GM19035 (cell line): ENCODE data around the gene CREBBP.

Experiments used
- ATAC-seq: cut with Tn5 transposase; IDR thresholded peaks from one replicate; pipeline ENCODE4 v1.9.1; 2021; ENCODE audit not compliant: unreplicated experiment

The CREBBP gene

GRCh38 chr16:3879887-3880564 is 487 bp downstream of the CREBBP start:
- peak; percentile 49 for ATAC-seq

GRCh38 chr16:3879258-3879886 is 1.1 kb downstream of the CREBBP start:
- peak; percentile 13 for ATAC-seq

GRCh38 chr16:3878610-3879009 is 1.9 kb downstream of the CREBBP start:
- no peak for ATAC-seq

- ATAC-seq: no peak
Measured at GRCh38 chr16:3876695-3877094, 3.8 kb downstream of the CREBBP start.

GRCh38 chr16:3876160-3876559 is 4.4 kb downstream of the CREBBP start:
- no peak for ATAC-seq

- ATAC-seq: no peak
Measured at GRCh38 chr16:3874794-3875692, 5.5 kb downstream of the CREBBP start.

- no peak for ATAC-seq
Measured at GRCh38 chr16:3874242-3874641, 6.3 kb downstream of the CREBBP start.

- ATAC-seq: no peak
Measured at GRCh38 chr16:3873482-3874173, 6.9 kb downstream of the CREBBP start.

- ATAC-seq: no peak
Measured at GRCh38 chr16:3872216-3872895, 8.2 kb downstream of the CREBBP start.

GRCh38 chr16:3868967-3869366 is 11.5 kb downstream of the CREBBP start:
- ATAC-seq: no peak

- no peak for ATAC-seq
Measured at GRCh38 chr16:3868556-3868955, 12.0 kb downstream of the CREBBP start.

GRCh38 chr16:3866703-3867431 is 13.6 kb downstream of the CREBBP start:
- ATAC-seq: no peak

- ATAC-seq: no peak
Measured at GRCh38 chr16:3865241-3865640, 15.3 kb downstream of the CREBBP start.

- ATAC-seq: no peak
Measured at GRCh38 chr16:3864562-3864961, 16.0 kb downstream of the CREBBP start.

- no peak for ATAC-seq
Measured at GRCh38 chr16:3863587-3863986, 16.9 kb downstream of the CREBBP start.

- ATAC-seq: no peak
Measured at GRCh38 chr16:3861808-3862451, 18.6 kb downstream of the CREBBP start.

GRCh38 chr16:3859889-3860288 is 20.6 kb downstream of the CREBBP start:
- ATAC-seq: no peak

- ATAC-seq: no peak
Measured at GRCh38 chr16:3858801-3859200, 21.7 kb downstream of the CREBBP start.
